ENCODE results near the gene LAPTM5.
A peak's percentile ranks its signal among the peaks of the same experiment; 100 is the strongest.

LAPTM5 gene

DNA sequence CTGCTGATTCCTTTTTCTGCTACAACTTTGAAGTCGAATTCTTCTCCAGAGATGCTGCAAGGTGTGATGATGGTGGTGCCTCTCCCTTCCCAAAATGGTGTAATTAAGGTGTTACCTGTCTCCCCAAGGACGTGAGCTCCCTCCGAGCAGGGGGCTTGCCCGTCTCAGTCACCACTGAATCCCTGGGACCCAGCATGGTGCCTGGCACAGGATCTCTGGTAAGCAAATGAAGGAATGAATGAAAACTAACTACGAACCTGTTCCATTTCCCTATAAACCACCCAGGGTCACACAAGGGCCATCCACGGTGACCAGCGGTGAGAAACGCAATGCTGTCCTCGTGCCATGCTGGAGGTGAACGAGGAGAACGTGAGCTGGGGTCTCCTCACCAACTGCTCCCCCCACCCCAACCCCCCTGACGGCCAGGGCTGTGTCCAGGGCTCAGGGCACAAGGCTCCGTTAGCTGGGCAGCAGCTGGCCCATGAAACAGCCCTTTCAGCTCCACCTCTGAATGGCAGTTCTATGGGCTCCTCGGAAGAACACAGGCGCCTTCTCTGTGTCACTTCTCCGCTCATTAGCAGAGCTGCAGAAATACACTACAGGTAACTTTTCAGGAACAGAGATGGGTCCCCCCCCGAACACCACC, 32.0 kb downstream of the LAPTM5 start:
- H3K4me3 ChIP-seq (ENCODE audit: low read depth, low read length) = no peak overlapping the region
- TF ChIP-seq MYC (IDR thresholded peaks at IDR 0.05; ENCODE audit: low read depth, low read length) (no peak), POLR2A (IDR thresholded peaks at IDR 0.05; ENCODE audit: extremely low read depth, insufficient read length) (no peak)
- TF ChIP-seq, protein P1, sequence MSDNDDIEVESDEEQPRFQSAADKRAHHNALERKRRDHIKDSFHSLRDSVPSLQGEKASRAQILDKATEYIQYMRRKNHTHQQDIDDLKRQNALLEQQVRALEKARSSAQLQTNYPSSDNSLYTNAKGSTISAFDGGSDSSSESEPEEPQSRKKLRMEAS (IDR thresholded peaks at IDR 0.05; ENCODE audit: low read depth, low read length) = no peak
- TF ChIP-seq, protein P2, sequence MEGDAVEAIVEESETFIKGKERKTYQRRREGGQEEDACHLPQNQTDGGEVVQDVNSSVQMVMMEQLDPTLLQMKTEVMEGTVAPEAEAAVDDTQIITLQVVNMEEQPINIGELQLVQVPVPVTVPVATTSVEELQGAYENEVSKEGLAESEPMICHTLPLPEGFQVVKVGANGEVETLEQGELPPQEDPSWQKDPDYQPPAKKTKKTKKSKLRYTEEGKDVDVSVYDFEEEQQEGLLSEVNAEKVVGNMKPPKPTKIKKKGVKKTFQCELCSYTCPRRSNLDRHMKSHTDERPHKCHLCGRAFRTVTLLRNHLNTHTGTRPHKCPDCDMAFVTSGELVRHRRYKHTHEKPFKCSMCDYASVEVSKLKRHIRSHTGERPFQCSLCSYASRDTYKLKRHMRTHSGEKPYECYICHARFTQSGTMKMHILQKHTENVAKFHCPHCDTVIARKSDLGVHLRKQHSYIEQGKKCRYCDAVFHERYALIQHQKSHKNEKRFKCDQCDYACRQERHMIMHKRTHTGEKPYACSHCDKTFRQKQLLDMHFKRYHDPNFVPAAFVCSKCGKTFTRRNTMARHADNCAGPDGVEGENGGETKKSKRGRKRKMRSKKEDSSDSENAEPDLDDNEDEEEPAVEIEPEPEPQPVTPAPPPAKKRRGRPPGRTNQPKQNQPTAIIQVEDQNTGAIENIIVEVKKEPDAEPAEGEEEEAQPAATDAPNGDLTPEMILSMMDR (IDR thresholded peaks at IDR 0.05; ENCODE audit: low read depth, low read length) = no peak
- DNase-seq (ENCODE audit: low read depth) = no peak

DNA sequence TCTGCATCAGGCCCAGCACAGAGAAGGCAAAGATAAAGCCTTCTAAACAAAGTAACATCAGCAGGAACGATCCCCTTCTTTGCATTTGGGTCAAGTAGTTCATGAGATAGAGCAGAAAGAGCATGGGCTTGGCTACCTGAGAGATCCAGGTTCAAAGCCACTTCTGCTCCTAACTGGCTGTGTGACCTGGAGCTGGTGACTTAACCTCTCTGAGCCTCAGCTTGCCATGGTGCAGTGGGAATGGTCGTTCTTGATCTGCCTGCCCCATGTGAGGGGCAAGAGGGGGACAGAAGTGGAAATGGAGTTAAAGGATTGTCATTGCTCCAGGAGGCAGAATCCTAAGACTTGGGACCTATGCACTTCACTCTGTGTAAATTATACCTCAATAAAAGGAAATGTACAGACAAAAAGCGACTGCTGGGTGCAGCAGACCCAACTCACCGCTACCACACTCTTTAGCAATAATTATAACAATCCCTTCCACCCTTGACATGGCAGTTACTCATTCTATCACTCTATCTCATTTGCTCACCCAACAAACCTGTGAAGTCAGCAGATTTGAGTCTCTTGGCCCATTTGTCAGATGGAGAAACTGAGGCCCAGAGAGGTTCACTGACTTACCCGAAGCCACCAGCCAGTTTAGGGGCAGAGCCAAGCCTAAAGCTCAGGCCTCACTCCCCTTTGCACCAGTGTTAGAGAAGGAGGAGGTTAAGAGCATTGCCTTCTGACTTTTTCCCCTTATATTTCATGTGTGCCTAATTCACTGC, 32.7 kb downstream of the LAPTM5 start:
- no peak for DNase-seq (ENCODE audit: low read depth)
- no peak overlapping the region for H3K4me3 ChIP-seq (ENCODE audit: low read depth, low read length)
- TF ChIP-seq, protein P1 (IDR thresholded peaks at IDR 0.05; ENCODE audit: low read depth, low read length) = no peak
- TF ChIP-seq, protein P2 (IDR thresholded peaks at IDR 0.05; ENCODE audit: low read depth, low read length) = no peak
- no peak for TF ChIP-seq MYC (IDR thresholded peaks at IDR 0.05; ENCODE audit: low read depth, low read length)
- no peak for TF ChIP-seq POLR2A (IDR thresholded peaks at IDR 0.05; ENCODE audit: extremely low read depth, insufficient read length)

DNA sequence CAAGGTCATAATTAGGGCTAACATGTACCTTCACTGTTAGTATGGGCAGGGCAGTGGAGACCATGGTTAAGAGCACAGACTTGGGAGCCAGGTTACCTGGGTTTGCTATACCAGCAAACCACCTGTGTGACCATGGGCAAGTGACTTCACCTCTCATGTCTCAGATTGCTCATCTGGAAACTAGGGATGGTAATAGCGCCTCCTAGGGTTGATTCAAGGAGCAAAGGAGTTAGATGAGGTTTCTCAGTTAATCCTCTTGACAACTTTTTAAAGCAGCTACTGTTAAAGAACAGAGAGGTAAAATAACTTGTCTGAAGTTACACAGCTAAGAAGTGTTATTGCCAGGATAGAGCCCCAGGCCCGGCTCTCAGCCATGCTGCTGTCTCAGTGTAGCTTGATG, 33.4 kb downstream of the LAPTM5 start:
- H3K4me3 ChIP-seq (ENCODE audit: low read depth, low read length) = no peak overlapping the region
- no peak for DNase-seq (ENCODE audit: low read depth)
- TF ChIP-seq MYC (IDR thresholded peaks at IDR 0.05; ENCODE audit: low read depth, low read length) = no peak
- TF ChIP-seq, protein P2 (IDR thresholded peaks at IDR 0.05; ENCODE audit: low read depth, low read length) = peak; percentile 43

DNA sequence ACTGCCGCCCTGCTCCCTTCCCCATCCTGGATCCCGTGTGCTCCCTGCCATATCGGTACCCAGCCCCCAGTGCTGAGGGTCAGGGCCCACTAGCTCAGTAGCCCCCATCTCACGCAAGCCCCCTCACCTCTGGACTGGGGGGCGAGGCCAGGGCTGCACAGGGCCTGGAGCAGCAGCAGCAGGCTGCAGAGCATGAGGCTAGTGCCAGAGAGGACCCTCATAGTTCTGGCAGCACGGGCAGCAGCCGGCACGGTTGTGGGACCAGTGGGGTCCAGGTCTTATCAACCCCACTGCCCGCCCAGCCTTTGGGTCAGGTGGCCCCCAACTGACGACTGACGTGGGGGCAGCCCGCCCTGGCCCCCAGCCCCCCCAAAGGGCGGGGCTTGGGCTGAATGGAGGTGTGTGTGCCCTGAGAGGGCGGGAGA, 34.2 kb downstream of the LAPTM5 start, which contains the start of gene MATN1:
Gene MATN1, minus strand, starts transcription at position 255 of the 425 bp plus-strand sequence. Its CDS starts 34 bp downstream, at position 221.
- no peak within 1 kb of the TSS for H3K4me3 ChIP-seq (ENCODE audit: low read depth, low read length)
- DNase-seq (ENCODE audit: low read depth) = no peak
- TF ChIP-seq, protein P1 (IDR thresholded peaks at IDR 0.05; ENCODE audit: low read depth, low read length) = no peak
- TF ChIP-seq MYC (IDR thresholded peaks at IDR 0.05; ENCODE audit: low read depth, low read length) (no peak), POLR2A (IDR thresholded peaks at IDR 0.05; ENCODE audit: extremely low read depth, insufficient read length) (no peak)
- TF ChIP-seq, protein P2 (IDR thresholded peaks at IDR 0.05; ENCODE audit: low read depth, low read length) = no peak

DNA sequence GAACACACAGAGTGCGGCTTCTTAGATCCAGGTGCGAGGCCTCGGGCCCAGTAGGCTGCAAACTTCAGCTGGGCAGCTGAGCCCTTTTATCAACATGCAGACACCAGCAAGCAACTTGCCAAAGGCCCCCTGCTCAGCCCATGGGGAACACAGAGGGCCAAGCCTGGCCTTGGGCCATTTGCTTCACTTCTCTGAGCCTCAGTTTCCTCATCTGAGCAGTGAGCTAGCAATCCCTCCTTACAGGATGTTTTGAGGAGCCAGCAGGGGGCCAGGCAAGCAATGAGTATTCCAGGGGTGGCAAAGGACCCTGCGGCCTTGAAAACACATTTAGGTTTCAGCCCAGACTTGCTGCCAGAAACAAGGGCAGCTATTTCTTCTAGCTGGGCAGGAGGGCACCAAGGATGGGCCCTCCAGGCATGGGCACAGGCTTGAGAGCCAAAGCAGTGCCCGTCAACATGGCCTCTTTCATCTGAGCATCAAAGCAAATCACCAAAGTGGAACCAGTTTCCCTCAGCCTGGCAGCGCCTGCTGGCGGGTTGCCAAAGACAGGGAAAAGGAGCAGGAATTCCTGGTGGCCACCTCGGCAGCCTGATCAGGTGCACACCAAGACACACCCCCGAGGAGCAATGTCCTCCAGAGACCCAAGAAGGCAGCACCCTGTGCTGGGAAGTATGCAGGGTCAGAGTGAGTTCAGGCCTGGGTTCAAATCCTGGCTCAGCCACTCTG, 35.6 kb downstream of the LAPTM5 start:
- DNase-seq (ENCODE audit: low read depth) = no peak
- TF ChIP-seq MYC (IDR thresholded peaks at IDR 0.05; ENCODE audit: low read depth, low read length) (no peak), POLR2A (IDR thresholded peaks at IDR 0.05; ENCODE audit: extremely low read depth, insufficient read length) (no peak)
- TF ChIP-seq, protein P2 (IDR thresholded peaks at IDR 0.05; ENCODE audit: low read depth, low read length) = no peak
- TF ChIP-seq, protein P1 (IDR thresholded peaks at IDR 0.05; ENCODE audit: low read depth, low read length) = no peak
- H3K4me3 ChIP-seq (ENCODE audit: low read depth, low read length) = no peak overlapping the region
